HEK293 (cell line): ENCODE measurements around the gene ICAM1.
A peak's percentile ranks its signal among the peaks of the same experiment; 100 is the strongest.

Experiments used
- EGR2 ChIP-seq: fragments of 450-650 bp; formaldehyde crosslinking; IDR thresholded peaks from 2 replicates; pipeline ENCODE4 v1.5.1; 2016; ENCODE audit warnings: low read depth, missing biosample characterization, missing genetic modification characterization
- GLIS2 ChIP-seq: fragments of 450-650 bp; formaldehyde crosslinking; IDR thresholded peaks from 2 replicates; pipeline ENCODE4 v1.5.1; 2016; ENCODE audit warnings: missing biosample characterization, missing genetic modification characterization
- IKZF3 ChIP-seq: fragments of 450-650 bp; IDR thresholded peaks from 2 replicates; pipeline ENCODE4 v1.5.0; 2018; ENCODE audit warnings: missing biosample characterization, mild to moderate bottlenecking, missing genetic modification characterization, moderate library complexity
- KLF16 ChIP-seq: fragments of 450-650 bp; formaldehyde crosslinking; IDR thresholded peaks from 2 replicates; pipeline ENCODE4 v1.5.1; 2017; ENCODE audit warnings: missing biosample characterization, missing genetic modification characterization
- OSR2 ChIP-seq: fragments of 450-650 bp; formaldehyde crosslinking; IDR thresholded peaks from 2 replicates; pipeline ENCODE4 v1.5.1; 2016; ENCODE audit warnings: missing biosample characterization, missing genetic modification characterization
- ZBTB1 ChIP-seq: fragments of 450-650 bp; formaldehyde crosslinking; IDR thresholded peaks from 2 replicates; pipeline ENCODE4 v1.5.1; 2016; ENCODE audit warnings: missing biosample characterization, missing genetic modification characterization
- ZBTB10 ChIP-seq: fragments of 450-650 bp; formaldehyde crosslinking; IDR thresholded peaks from 2 replicates; pipeline ENCODE4 v1.5.1; 2016; ENCODE audit warnings: missing biosample characterization, missing genetic modification characterization
- ZBTB17 ChIP-seq: fragments of 450-650 bp; formaldehyde crosslinking; IDR thresholded peaks from 2 replicates; pipeline ENCODE4 v1.5.1; 2016; ENCODE audit warnings: missing biosample characterization, missing genetic modification characterization
- ZBTB21 ChIP-seq: fragments of 450-650 bp; formaldehyde crosslinking; IDR thresholded peaks from 2 replicates; pipeline ENCODE4 v1.5.1; 2017; ENCODE audit warnings: missing biosample characterization, missing genetic modification characterization
- ZBTB44 ChIP-seq: fragments of 450-650 bp; IDR thresholded peaks from 2 replicates; pipeline ENCODE4 v1.5.1; 2018; ENCODE audit warnings: missing biosample characterization, mild to moderate bottlenecking, missing genetic modification characterization
- ZBTB48 ChIP-seq: fragments of 450-650 bp; formaldehyde crosslinking; IDR thresholded peaks from 2 replicates; pipeline ENCODE4 v1.5.1; 2016; ENCODE audit warnings: missing biosample characterization, missing genetic modification characterization
- ZBTB8A ChIP-seq: fragments of 450-650 bp; formaldehyde crosslinking; IDR thresholded peaks from 2 replicates; pipeline ENCODE4 v1.5.1; 2016; ENCODE audit warnings: missing biosample characterization, missing genetic modification characterization
- ZNF121 ChIP-seq: fragments of 450-650 bp; formaldehyde crosslinking; IDR thresholded peaks from 2 replicates; pipeline ENCODE4 v1.5.1; 2016; ENCODE audit warnings: missing biosample characterization, missing genetic modification characterization
- ZNF133 ChIP-seq: fragments of 450-650 bp; formaldehyde crosslinking; IDR thresholded peaks from 2 replicates; pipeline ENCODE4 v1.5.1; 2016; ENCODE audit warnings: missing biosample characterization, missing genetic modification characterization
- ZNF174 ChIP-seq: fragments of 450-650 bp; formaldehyde crosslinking; IDR thresholded peaks from 2 replicates; pipeline ENCODE4 v1.5.0; 2017; ENCODE audit warnings: missing biosample characterization, mild to moderate bottlenecking, missing genetic modification characterization
- ZNF175 ChIP-seq: fragments of 450-650 bp; formaldehyde crosslinking; IDR thresholded peaks from 2 replicates; pipeline ENCODE4 v1.5.1; 2016; ENCODE audit warnings: missing biosample characterization, missing genetic modification characterization
- ZNF280D ChIP-seq: fragments of 450-650 bp; formaldehyde crosslinking; IDR thresholded peaks from 2 replicates; pipeline ENCODE4 v1.5.1; 2016; ENCODE audit warnings: missing biosample characterization, missing genetic modification characterization
- ZNF366 ChIP-seq: fragments of 450-650 bp; formaldehyde crosslinking; conservative IDR thresholded peaks from 2 replicates; pipeline ENCODE4 v1.5.1; 2016; ENCODE audit warnings: missing biosample characterization, missing genetic modification characterization
- ZNF391 ChIP-seq: fragments of 450-650 bp; formaldehyde crosslinking; IDR thresholded peaks from 2 replicates; pipeline ENCODE4 v1.5.1; 2016; ENCODE audit warnings: low read depth, missing biosample characterization, missing genetic modification characterization, borderline replicate concordance
- ZNF544 ChIP-seq: fragments of 450-650 bp; formaldehyde crosslinking; IDR thresholded peaks from 2 replicates; pipeline ENCODE4 v1.5.0; 2017; ENCODE audit warnings: missing biosample characterization, missing genetic modification characterization
- ZNF555 ChIP-seq: fragments of 450-650 bp; formaldehyde crosslinking; conservative IDR thresholded peaks from 2 replicates; pipeline ENCODE4 v1.5.1; 2017; ENCODE audit warnings: missing biosample characterization, mild to moderate bottlenecking, missing genetic modification characterization, inconsistent platforms
- ZNF596 ChIP-seq: fragments of 450-650 bp; IDR thresholded peaks from 2 replicates; pipeline ENCODE4 v1.5.0; 2018; ENCODE audit warnings: missing biosample characterization, mild to moderate bottlenecking, missing genetic modification characterization, moderate library complexity
- ZNF704 ChIP-seq: fragments of 450-650 bp; formaldehyde crosslinking; IDR thresholded peaks from 2 replicates; pipeline ENCODE4 v1.5.1; 2016; ENCODE audit warnings: missing biosample characterization, missing genetic modification characterization
- ZNF707 ChIP-seq: fragments of 450-650 bp; formaldehyde crosslinking; IDR thresholded peaks from 2 replicates; pipeline ENCODE4 v1.5.1; 2016; ENCODE audit warnings: missing biosample characterization, missing genetic modification characterization
- ZNF837 ChIP-seq: fragments of 450-650 bp; formaldehyde crosslinking; IDR thresholded peaks from 2 replicates; pipeline ENCODE4 v1.5.1; 2016; ENCODE audit warnings: missing biosample characterization, missing genetic modification characterization
- TF ChIP-seq, protein P1 (sequence below): fragments of 450-650 bp; formaldehyde crosslinking; conservative IDR thresholded peaks from 2 replicates; pipeline ENCODE4 v1.5.1; 2016; ENCODE audit warnings: low read depth, missing biosample characterization, missing genetic modification characterization
- TF ChIP-seq, protein P2 (sequence below): sonication (generic); formaldehyde crosslinking; IDR thresholded peaks from 2 replicates; pipeline ENCODE4 v1.8.1; 2022; ENCODE audit warnings: mild to moderate bottlenecking, moderate library complexity, missing genetic modification reagents

The ICAM1 gene

GRCh38 chr19:10230861-10231611, 39.9 kb upstream of the ICAM1 start, which contains the start of gene S1PR2 (continued):
- no peak for TF ChIP-seq ZNF280D (tag by site-specific recombination)
- no peak for TF ChIP-seq ZBTB17 (tag by site-specific recombination)
- TF ChIP-seq ZNF704 (tag by site-specific recombination), result no peak
- TF ChIP-seq, protein P1, sequence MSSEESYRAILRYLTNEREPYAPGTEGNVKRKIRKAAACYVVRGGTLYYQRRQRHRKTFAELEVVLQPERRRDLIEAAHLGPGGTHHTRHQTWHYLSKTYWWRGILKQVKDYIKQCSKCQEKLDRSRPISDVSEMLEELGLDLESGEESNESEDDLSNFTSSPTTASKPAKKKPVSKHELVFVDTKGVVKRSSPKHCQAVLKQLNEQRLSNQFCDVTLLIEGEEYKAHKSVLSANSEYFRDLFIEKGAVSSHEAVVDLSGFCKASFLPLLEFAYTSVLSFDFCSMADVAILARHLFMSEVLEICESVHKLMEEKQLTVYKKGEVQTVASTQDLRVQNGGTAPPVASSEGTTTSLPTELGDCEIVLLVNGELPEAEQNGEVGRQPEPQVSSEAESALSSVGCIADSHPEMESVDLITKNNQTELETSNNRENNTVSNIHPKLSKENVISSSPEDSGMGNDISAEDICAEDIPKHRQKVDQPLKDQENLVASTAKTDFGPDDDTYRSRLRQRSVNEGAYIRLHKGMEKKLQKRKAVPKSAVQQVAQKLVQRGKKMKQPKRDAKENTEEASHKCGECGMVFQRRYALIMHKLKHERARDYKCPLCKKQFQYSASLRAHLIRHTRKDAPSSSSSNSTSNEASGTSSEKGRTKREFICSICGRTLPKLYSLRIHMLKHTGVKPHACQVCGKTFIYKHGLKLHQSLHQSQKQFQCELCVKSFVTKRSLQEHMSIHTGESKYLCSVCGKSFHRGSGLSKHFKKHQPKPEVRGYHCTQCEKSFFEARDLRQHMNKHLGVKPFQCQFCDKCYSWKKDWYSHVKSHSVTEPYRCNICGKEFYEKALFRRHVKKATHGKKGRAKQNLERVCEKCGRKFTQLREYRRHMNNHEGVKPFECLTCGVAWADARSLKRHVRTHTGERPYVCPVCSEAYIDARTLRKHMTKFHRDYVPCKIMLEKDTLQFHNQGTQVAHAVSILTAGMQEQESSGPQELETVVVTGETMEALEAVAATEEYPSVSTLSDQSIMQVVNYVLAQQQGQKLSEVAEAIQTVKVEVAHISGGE (tag by site-specific recombination), result peak; percentile 62
- peak; percentile 74 for TF ChIP-seq ZBTB8A (tag by site-specific recombination)
- peak; percentile 77 for TF ChIP-seq GLIS2 (tag by site-specific recombination)
- no peak for TF ChIP-seq ZBTB1
- TF ChIP-seq ZNF174 (tag by site-specific recombination), result no peak
- TF ChIP-seq ZNF133 (tag by site-specific recombination), result no peak
- TF ChIP-seq ZNF555 (tag by site-specific recombination), result no peak
- TF ChIP-seq ZNF544 (tag by site-specific recombination), result no peak
- TF ChIP-seq KLF16 (tag by site-specific recombination), result 0 out of 2 replicates have a peak, but pooled peaks have one; percentile 12
- peak; percentile 68; the same call in 1 of the 2 replicates for TF ChIP-seq ZBTB10
- TF ChIP-seq ZBTB21, result no peak; the same call in 1 of the 2 replicates
- TF ChIP-seq ZNF707 (tag by site-specific recombination), result no peak
- TF ChIP-seq ZNF391 (tag by site-specific recombination), result no peak
- TF ChIP-seq ZBTB48, result 0 out of 2 replicates have a peak, but pooled peaks have one; percentile 37
- no peak for TF ChIP-seq ZNF175 (tag by site-specific recombination)
- TF ChIP-seq, protein P2, sequence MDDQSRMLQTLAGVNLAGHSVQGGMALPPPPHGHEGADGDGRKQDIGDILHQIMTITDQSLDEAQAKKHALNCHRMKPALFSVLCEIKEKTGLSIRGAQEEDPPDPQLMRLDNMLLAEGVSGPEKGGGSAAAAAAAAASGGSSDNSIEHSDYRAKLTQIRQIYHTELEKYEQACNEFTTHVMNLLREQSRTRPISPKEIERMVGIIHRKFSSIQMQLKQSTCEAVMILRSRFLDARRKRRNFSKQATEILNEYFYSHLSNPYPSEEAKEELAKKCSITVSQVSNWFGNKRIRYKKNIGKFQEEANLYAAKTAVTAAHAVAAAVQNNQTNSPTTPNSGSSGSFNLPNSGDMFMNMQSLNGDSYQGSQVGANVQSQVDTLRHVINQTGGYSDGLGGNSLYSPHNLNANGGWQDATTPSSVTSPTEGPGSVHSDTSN (CRISPR knock-in tag), result no peak; the same call in 1 of the 2 replicates
- 0 out of 2 replicates have a peak, but pooled peaks have one; percentile 41 for TF ChIP-seq ZNF596 (tag by site-specific recombination)
- TF ChIP-seq EGR2 (tag by site-specific recombination), result peak; percentile 20; the same call in 1 of the 2 replicates
- TF ChIP-seq ZBTB44 (tag by site-specific recombination), result peak; percentile 24; the same call in 1 of the 2 replicates
- no peak for TF ChIP-seq ZNF837 (tag by site-specific recombination)
- no peak for TF ChIP-seq OSR2
- peak; percentile 42; the same call in 1 of the 2 replicates for TF ChIP-seq IKZF3 (tag by site-specific recombination)
- TF ChIP-seq ZNF121 (tag by site-specific recombination), result no peak
- TF ChIP-seq ZNF366 (tag by site-specific recombination), result no peak
